GM19043 (cell line): ENCODE data around the gene CCDC86.

Experiments used
- ATAC-seq: cut with Tn5 transposase; IDR thresholded peaks from one replicate; pipeline ENCODE4 v1.9.1; 2021; ENCODE audit warnings: low read depth; ENCODE audit not compliant: unreplicated experiment

The CCDC86 gene

DNA sequence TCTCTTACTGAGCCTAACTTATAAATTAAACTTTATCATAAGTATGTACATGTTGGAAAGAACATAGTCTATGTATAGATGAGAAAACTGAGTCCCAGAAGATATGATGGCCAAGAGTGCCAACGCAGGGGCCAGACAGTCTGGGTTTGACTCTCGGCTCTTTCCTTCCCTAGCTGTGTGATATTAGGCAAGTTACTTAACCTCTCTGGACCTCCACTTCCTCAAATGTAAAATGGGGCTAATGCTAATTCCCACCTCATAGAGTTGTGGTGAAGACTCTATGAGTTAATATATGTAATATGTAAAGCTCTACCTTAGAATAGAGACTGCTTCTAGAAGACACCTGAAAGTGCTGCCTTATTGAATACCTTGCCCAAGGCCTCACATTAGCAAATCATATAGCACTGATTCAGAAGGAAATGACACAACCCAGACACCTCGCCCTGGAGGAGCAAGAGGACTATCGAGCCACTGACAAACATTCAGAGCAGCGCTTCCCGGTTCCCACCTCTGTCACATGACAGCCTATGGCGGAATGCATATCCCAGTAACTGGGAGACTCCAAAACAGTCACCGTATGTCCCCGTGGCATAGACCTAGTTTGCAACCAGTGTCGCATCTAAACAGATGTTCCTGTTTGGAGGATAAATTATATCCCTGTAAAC, 11.3 kb upstream of the CCDC86 start:
- no peak for ATAC-seq

GRCh38 chr11:60831143-60831500, 10.8 kb upstream of the CCDC86 start:
- no peak for ATAC-seq

DNA sequence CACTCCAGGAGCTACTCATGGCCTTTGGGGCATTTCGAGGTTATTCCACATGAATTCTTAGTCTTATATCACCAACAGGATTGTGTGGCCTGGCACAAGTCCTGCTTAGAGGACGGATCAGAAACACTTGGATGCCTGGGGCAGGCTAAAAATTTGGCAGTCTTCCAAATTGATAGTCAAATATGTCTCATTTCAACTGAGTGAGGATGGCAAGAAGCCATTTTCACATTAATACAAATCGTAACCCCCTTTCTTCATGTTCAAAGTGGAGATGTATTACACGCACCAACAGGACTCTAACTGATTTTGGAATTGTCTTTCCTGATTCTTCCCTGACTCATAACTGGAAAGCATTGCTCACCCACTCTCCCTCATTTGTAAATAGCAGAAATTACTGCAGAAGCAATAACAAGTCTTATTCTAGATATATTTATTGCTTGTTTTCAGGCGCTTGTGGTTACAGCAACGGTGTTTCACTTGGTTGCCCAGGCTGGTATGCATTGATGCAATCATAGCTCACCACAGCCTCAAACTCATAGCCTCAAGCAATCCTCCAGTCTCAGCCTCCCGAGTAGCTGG, 10.3 kb upstream of the CCDC86 start:
- ATAC-seq: no peak

DNA sequence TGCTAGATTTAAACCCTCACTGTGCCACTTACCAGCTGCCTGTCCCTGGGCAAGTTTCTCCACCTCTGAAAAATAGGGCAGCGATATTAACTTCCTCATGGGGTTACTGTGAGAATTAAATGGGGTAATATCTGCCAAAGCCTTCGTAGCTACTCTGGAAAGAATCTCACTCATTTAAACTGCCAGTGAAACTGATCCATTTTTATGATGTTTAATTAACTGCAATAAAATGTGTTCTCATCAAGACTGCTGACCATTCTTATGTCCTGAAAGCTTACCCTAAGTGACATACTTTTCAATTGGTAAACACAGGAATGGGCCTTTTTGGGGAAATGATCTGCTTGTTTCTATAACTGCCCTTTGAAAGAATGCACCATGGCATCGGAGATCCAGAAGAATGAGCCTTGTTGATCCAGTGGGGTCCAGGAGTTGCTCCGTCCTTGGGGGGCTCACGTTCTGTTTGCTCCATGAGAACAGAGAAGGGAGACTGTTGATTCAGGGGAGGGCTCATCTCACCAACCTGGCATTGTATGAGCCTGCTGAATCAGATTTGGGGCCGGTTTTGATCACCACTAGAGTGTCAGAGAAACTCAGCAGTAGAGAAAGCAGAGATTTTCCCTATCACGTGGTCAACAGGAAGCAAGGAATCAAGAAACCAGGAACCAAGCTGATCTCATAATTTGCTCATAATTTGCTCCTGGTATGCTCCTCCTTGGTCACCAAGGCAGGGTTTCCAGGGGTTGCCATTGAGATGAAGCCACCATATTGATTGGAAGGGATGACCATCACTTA, 7.0 kb upstream of the CCDC86 start:
- no peak for ATAC-seq

DNA sequence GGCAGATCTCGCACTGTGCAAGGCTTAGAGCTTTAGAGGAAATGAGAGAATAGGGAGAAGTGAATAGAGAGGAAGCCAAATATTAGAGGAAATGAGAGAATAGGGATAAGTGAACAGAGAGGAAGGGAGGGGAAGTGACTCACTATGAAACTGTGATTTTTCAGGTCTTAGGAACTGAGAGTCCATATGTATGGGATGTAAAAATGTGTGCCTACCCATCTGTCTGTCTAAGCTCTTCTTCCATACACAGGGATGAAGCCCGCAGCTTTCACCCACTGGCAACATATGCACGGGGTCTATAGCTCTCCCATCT, 6.4 kb upstream of the CCDC86 start:
- no peak for ATAC-seq

GRCh38 chr11:60836866-60837515, 4.9 kb upstream of the CCDC86 start:
- ATAC-seq: no peak

- ATAC-seq: no peak
These were observed 3.8 kb upstream of the CCDC86 start for GRCh38 chr11:60838132-60838531.

- ATAC-seq: no peak
These were observed 1.2 kb upstream of the CCDC86 start for GRCh38 chr11:60840470-60841430.

DNA sequence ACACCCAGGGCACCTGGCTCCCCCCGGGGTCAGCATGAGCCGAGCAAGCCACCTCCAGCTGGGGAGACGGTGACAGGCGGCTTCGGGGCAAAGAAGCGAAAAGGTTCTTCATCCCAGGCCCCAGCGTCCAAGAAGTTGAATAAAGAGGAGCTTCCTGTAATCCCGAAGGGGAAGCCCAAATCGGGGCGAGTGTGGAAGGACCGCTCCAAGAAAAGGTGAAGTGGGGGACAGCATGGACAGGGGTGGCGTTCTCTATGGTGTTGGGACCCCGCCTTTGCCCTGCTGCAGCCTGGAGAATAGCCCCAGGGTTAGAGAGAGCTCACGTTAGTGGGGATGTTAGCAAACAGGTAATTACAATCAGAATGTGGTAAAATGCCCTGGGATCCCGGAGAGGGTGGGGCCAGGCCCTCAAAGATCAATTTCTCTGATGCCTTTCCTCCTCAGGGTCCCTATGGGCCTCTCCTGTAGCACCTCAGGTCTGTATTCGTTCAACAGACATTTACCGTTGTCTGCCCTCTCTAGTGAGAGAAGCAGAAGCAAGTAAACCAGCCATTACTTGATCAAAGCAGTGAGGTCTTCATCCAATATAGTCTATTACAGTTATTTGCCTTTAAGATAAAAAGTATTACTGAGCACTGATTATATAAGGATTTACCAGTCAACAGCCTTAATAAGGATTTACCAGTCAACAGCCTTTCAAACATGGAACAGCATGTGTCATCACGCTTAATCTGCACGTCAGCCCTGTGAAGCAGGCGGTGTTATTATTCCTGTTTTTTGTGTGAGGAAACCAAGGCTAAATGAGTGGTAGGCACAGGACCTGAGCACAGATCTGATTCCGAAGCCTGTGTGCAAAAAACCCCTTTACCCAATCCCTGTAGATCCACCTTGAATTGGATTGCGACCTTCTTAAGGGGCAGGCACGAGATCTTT, 1.0 kb downstream of the CCDC86 start:
- ATAC-seq: no peak

- ATAC-seq: no peak
These were observed 2.3 kb downstream of the CCDC86 start for GRCh38 chr11:60844045-60844869.

GRCh38 chr11:60844870-60845221, 2.9 kb downstream of the CCDC86 start:
- ATAC-seq: no peak

DNA sequence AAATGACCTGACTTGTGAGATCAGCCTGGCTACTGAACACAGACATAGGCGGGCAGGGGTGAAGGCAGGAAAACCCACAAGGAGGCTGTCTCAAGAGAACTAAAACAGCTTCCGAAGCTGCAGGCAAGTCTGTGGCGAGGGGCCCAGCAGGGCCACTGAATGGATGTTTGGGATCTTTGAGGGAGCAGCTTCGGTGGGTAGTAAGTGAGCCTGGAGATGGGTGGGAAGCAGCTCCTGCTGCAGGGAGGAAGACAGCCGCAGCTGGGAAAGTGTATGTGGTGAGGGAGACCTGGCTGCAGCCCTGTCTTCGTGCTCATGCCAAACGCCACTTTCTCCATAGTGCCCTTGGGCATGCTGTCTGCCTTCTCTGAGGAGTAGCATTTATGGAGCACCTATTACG, 3.4 kb downstream of the CCDC86 start:
- ATAC-seq: no peak

DNA sequence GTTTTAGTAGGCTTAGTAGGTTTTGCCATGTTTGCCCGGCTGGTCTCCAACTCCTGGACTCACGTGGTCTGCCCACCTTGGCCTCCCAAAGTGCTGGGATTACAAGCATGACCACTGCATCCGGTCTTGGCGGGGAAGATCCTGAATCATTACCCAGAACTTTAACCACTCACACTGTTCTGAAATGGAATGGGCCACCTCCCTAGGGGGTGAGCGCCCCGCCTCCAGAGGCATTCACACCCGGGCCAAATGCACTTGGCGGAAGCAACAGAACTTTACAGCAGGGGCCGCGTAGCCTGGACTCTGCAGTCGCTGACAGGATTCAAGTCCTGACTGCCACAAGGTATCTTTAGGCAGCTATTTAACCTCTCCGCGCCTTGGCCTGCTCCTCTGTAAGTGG, 5.4 kb downstream of the CCDC86 start:
- ATAC-seq: no peak

DNA sequence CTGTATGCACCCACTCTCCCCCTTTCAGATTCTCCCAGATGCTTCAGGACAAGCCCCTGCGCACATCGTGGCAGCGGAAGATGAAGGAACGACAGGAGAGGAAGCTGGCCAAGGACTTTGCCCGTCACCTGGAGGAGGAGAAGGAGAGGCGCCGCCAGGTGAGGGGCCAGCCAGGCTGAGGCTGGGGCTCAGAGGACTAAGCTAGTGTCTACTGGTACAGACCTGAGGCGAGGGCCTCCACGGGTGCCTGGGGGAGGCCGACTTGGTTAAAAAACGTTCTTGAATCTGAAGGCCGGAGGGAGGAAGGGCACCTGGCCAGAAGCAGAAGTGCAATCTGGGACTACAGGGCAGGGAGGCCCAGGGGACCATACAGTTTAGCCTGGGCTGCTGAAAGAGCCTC, 6.0 kb downstream of the CCDC86 start:
- no peak for ATAC-seq

DNA sequence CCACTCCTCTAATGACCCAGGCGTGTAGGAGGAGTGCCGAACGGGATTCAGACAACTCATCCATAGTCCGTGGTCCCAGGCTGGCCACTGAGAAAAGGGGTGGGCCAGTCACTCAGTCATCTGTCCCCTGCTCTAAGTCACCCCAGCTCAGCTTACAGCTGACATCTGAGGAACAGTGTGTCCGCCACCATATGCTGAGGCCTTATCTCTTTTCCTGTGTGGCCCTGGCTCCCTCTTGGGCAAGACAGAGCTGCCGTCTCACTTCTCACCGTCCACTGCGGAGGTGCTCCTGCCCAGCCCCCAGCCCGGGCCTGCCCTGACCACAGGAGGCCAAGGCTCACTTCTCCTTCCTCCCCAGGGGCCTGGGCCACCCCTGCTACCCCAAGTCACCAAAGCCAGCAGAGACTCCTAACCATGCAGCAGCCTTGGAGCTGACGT, 6.8 kb downstream of the CCDC86 start:
- ATAC-seq: no peak

DNA sequence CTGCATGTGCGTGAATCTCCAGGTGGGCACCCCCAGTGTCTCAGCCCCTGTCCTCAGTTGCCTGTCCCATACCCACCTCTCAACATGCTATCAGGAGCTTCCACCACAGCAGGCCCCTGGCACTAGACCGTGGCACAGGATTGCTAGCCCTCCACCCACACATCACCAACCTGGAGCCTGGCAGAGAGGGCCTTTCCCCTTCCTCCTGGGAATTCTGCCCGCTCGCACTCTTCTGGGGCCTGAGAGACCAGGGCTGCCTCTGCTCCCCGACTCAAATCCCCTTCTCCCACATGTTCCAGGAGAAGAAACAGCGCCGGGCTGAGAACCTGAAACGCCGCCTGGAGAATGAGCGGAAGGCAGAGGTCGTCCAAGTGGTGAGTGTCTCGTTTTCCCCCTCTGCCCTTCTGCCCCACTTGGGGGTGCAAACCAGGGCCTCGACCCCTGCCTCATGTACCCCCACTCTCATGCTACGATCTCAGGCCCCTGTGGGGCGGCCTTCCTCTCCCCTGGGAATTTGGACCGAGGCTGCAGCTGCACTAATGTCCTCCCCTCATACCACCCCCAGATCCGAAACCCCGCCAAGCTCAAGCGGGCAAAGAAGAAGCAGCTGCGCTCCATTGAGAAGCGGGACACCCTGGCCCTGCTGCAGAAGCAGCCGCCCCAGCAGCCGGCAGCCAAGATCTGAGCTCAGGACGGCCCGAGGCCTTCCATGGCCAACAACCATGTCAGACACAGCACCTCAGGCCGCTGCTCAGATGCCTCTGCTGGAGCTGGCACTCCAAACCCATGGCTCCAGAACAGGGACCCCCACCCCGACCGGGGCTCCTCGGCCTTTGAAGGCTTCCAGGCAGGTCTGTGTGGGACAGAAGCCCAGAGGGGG, 8.0 kb downstream of the CCDC86 start:
- ATAC-seq: no peak

DNA sequence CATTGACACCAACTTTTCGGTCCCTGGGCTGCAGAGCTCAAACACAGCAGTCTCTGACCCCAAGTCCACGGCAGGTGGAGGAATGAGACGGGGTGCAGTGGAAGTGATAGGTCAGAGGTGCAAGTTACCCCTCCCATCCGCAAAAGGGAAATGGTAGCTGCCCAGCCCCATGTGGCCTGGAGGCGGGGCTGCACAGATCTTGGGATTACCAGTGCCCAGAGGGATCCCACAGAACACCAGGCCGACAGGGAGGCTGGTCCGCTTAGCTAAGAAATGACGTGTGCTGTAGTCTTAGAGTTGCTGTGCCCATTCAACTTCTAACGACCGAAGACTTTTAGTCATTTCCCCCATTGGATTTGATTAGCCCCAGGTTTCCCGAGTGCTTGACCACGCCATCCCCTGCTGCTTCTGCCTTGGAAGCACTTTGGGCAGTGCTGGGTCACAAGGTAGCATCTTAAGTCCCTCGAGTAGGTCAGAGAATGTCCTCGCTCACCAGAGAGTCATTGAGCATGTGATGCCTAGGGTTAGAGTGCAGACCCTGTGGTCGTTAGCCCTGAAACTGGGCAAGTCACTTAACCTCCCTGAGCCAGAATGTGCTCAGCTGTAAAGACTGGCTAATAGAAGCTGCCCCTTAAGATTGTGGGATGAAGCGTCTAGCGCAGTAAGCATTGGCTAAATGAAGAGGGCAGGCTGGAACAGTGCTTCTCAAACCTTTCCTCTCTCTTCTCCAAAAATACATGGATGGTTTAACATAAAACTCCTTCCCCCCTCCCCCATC, 9.6 kb downstream of the CCDC86 start:
- no peak for ATAC-seq
